ENCODE data around the gene FARS2. TPM values are rescaled to one million over a fixed set of nuclear protein-coding genes. Genes with fewer than 3 reads are reported as not detected.

FARS2 gene
- total and polyA plus RNA-seq, 2 donors (not counting 3 experiments of a cell fraction or from before 2014, with no cell fraction given): 20.2 to 20.5 TPM

DNA sequence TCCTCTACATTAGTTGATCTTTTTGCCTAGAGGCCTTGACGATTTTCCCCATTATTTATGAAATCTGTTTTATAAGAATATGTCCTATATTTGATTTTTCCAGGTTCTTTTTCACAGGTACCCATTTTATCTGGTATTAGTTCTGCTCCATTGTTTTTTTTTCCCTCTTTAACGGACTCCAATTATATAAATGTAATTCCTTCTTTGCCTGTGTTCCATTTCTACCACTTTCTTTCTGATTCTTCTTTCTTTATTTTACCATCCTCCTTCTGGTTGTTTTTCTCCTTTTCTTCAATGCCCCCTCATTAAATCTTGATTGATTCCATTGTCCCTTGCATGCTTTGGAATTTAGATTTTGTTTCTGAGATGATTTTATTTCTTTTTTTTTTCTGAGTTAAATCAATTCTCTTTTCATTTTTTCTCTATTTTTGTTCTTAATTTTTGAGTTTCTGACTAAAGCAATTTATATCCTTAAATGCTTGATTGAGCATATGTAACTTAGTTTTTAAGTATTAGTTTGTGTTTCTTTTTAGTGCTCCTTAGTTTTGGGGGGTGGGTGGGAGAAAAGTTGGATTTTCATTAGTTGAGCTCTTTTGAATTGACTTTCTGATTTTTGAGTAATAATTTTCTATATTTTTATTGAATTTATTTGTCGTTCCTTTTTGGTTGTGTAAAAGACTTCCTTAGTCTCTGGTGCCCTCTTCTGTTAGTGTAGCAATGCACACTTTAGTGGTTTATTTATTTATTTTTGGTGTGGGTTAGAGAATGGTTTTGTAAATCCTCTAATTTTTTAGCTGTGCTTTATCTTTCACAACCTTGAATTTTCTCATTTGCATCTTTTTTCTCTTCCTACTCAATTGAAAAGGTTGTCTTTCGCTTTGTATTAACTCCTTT is 140.8 kb downstream of the FARS2 start:
- CTCF ChIA-PET: interaction anchor here (0.6 to 3.5 kb wide), 21 partner anchors 9 to 1145 kb away, joined by 3 to 91 read pairs (median 6); no protein-coding TSS in a partner anchor

More for the DNA sequence above, 140.8 kb downstream of the FARS2 start:
- Histone ChIP-seq H3K9me1 (replicated peaks; ENCODE audit: control insufficient read depth, extremely low read depth, insufficient read depth, low read length) (no peaks in the 10 kb centered on the region), H3K9ac (replicated peaks; ENCODE audit: extremely low read depth, insufficient read depth, low read length) (no peak overlapping the region), H3K4me1 (ENCODE audit: control insufficient read depth, extremely low read depth, insufficient read depth, low read length) (peaks cover 2% of the 10 kb centered on the region), H3K9me3 (replicated peaks; ENCODE audit: control insufficient read depth, insufficient read depth, low read length) (no peaks in the 10 kb centered on the region), H3K4me3 (replicated peaks in 1 of 3; ENCODE audit: insufficient read depth in 1 of 3, low read depth in 1 of 3, low read length in 3 of 3) (no peak overlapping the region), H3K36me3 (ENCODE audit: control insufficient read depth in 2 of 2, extremely low read depth in 1 of 2, insufficient read depth in 2 of 2, low read length in 2 of 2) (no peaks in the 10 kb centered on the region), H3K79me2 (ENCODE audit: control insufficient read depth, insufficient read depth, low read length) (no peaks in the 10 kb centered on the region), H4K20me1 (replicated peaks; ENCODE audit: control insufficient read depth, extremely low read depth, insufficient read depth, low read length) (no peaks in the 10 kb centered on the region), H3K27ac (ENCODE audit: insufficient read depth, low read depth, low read length) (no peak overlapping the region), H3K27me3 (ENCODE audit: control insufficient read depth in 2 of 2, insufficient read depth in 2 of 2, low read length in 2 of 2) (no peaks in the 10 kb centered on the region), H2AFZ (ENCODE audit: low read depth, low read length) (no peak overlapping the region), H3K4me2 (ENCODE audit: insufficient read depth, low read length) (no peak overlapping the region)
- intact Hi-C loops (cut with micrococcal nuclease): loop anchor here (1.0 to 5.0 kb wide), 3 partner anchors 140 to 345 kb away; partner anchors contain the start of genes FARS2 and LYRM4
- DNase-seq (ENCODE audit: low read depth, low spot score) (peak; percentile 37), FAIRE-seq (peak; percentile 4)
- TF ChIP-seq, protein P1, sequence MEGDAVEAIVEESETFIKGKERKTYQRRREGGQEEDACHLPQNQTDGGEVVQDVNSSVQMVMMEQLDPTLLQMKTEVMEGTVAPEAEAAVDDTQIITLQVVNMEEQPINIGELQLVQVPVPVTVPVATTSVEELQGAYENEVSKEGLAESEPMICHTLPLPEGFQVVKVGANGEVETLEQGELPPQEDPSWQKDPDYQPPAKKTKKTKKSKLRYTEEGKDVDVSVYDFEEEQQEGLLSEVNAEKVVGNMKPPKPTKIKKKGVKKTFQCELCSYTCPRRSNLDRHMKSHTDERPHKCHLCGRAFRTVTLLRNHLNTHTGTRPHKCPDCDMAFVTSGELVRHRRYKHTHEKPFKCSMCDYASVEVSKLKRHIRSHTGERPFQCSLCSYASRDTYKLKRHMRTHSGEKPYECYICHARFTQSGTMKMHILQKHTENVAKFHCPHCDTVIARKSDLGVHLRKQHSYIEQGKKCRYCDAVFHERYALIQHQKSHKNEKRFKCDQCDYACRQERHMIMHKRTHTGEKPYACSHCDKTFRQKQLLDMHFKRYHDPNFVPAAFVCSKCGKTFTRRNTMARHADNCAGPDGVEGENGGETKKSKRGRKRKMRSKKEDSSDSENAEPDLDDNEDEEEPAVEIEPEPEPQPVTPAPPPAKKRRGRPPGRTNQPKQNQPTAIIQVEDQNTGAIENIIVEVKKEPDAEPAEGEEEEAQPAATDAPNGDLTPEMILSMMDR (IDR thresholded peaks at IDR 0.05; ENCODE audit: extremely low read depth in 1 of 2, insufficient read depth in 1 of 2, low read depth in 1 of 2, low read length in 2 of 2): peak; percentile 17 to 27
- no peak for TF ChIP-seq POLR2AphosphoS5 (IDR thresholded peaks at IDR 0.05; ENCODE audit: insufficient read depth, low read depth, low read length)
- POLR2A ChIA-PET: no interaction called here
- dilution Hi-C loops (cut with MboI; ENCODE audit: extremely low pct_ligation_motif_present, low sequenced_read_pairs): no loop called here
- BruUV-seq (replicated peaks): no TSS peak
